ENCODE results near the gene TCL1B. TPM values are rescaled to one million over a fixed set of nuclear protein-coding genes. Genes with fewer than 3 reads are reported as not detected.

TCL1B gene, protein sequence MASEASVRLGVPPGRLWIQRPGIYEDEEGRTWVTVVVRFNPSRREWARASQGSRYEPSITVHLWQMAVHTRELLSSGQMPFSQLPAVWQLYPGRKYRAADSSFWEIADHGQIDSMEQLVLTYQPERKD
- not detected for polyA plus RNA-seq (2012; ENCODE audit: insufficient read depth, insufficient read length)

- DNase-seq (ENCODE audit: low read depth, low spot score): no peak
- no peak within 1 kb of the TSS for H3K4me3 ChIP-seq (ENCODE audit: low read length)
Observed at GRCh38 chr14:95685978-95686922, at the start of gene TCL1B. Gene TCL1B, plus strand, starts transcription at chr14:95686426. Its CDS starts 42 bp downstream, at chr14:95686468.

- no peak for DNase-seq (ENCODE audit: low read depth, low spot score)
- no peak overlapping the region for H3K4me3 ChIP-seq (ENCODE audit: low read length)
Observed at GRCh38 chr14:95644981-95645380, 41.2 kb upstream of the TCL1B start.

GRCh38 chr14:95645389-95645996 is 40.7 kb upstream of the TCL1B start:
- no peak overlapping the region for H3K4me3 ChIP-seq (ENCODE audit: low read length)
- no peak for DNase-seq (ENCODE audit: low read depth, low spot score)

- no peak for DNase-seq (ENCODE audit: low read depth, low spot score)
- H3K4me3 ChIP-seq (ENCODE audit: low read length): no peak overlapping the region
Observed at GRCh38 chr14:95647926-95648325, 38.3 kb upstream of the TCL1B start.

- H3K4me3 ChIP-seq (ENCODE audit: low read length): no peak overlapping the region
- DNase-seq (ENCODE audit: low read depth, low spot score): no peak
Observed at GRCh38 chr14:95649230-95649629, 37.0 kb upstream of the TCL1B start.

- no peak for DNase-seq (ENCODE audit: low read depth, low spot score)
- no peak overlapping the region for H3K4me3 ChIP-seq (ENCODE audit: low read length)
Observed at GRCh38 chr14:95651028-95651427, 35.2 kb upstream of the TCL1B start.

DNA sequence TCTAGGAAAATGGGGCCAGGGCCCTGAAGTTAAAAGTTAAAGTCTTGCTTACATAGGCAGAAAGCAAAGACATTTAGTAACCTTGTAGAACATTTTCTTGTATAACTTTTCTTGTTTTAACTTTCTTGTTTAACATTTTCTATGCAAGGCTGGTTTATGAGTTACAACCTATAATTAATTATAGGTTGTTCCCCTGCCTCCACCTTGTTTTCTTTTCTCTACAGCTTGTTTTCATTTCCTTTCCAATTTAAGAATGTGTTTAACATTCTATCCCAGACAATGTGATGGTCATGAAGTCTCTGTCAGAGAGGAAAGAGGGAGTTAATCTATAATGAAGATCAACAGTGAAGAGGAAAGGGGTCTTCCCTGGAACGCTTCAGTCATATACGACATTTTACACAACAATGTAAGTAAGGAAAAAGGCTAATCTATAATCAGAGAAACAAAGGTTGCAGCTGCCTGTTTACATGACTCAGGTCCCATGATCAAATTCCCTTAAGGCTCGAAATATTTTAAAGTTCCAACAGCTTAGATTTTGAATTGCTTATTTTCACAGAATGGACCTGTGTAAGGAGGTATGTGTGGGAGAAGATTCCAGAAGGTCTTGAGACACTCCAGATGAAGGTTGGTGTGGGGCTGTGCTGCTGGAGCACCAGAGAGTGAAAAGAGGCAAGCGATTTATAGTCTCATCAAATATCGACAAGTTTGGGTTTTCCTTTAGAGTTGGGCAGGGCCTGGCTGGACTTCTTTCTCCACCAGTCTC is 34.2 kb upstream of the TCL1B start:
- DNase-seq (ENCODE audit: low read depth, low spot score): no peak
- H3K4me3 ChIP-seq (ENCODE audit: low read length): no peak overlapping the region

DNA sequence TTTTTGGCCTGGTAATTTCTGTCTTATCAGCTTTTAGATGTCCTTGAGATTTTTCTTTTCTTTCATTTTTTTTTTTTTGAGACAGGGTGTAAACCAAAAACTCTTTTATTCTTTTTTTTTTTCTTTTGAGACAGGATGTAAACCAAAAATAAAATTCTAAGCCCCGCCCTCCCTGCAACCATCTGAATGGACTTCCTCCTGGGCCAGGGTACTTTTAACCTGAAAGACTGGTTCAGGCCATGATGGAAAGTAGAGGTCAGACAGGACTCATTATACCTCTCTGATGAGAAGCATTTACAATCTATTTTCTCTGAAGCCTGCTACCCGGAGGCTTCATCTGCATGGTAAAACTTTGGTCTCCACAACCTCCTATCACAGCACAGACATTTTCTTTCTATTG is 33.5 kb upstream of the TCL1B start:
- DNase-seq (ENCODE audit: low read depth, low spot score): no peak
- no peak overlapping the region for H3K4me3 ChIP-seq (ENCODE audit: low read length)

DNA sequence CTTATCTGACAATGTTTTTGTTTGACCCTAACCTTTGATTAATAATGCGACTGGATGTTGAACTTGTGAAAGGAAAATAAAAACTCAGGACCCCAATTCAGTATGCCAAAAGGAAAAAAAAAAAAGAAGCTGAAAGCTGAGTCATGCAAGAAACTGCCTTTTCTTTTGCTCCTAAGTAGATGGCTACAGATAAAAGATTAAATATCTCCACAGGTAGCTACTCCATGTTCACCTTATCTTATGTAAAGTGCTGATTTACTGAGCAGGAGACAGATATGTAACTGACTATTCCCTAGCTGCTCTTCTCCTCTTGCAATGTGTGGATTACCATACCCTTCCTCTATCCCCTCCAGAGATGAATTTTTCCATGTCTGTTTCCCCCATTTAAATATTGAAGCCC is 30.8 kb upstream of the TCL1B start:
- H3K4me3 ChIP-seq (ENCODE audit: low read length): no peak overlapping the region
- DNase-seq (ENCODE audit: low read depth, low spot score): no peak

GRCh38 chr14:95656634-95657033 is 29.6 kb upstream of the TCL1B start:
- DNase-seq (ENCODE audit: low read depth, low spot score): no peak
- no peak overlapping the region for H3K4me3 ChIP-seq (ENCODE audit: low read length)

- no peak for DNase-seq (ENCODE audit: low read depth, low spot score)
- H3K4me3 ChIP-seq (ENCODE audit: low read length): no peak overlapping the region
Observed at GRCh38 chr14:95657454-95657853, 28.8 kb upstream of the TCL1B start.

DNA sequence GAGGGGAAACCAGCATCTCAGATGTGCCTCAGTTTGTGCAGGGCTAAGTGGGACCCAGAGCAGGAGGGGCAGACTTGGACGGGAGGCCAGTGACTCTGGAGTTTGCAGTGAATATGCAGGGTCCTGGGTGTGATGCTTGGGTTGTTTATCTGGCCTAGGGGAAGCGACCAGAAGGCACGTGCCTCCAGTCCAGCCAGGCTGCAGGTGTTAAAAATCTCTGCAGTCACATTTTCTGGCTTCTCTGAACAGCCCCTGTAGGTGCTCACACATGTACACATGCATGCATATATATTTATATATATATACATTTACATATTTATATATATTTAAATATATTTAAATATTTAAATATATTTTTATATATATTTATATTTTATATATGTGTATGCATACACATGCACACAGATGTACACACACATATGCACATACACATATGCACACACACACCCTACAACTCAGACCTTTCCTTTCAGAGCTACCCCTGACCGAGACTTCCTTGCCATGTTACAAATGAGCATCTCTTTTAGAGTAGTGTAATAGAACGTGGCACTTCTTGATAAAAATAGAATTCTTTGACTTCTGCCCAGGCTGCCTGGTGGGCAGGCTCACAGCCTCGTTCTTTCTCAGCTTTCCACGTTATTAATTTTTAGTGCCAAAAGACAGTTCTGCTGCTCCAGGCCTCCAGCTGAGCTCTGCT is 26.8 kb upstream of the TCL1B start:
- no peak for DNase-seq (ENCODE audit: low read depth, low spot score)
- no peak overlapping the region for H3K4me3 ChIP-seq (ENCODE audit: low read length)

- no peak overlapping the region for H3K4me3 ChIP-seq (ENCODE audit: low read length)
- no peak for DNase-seq (ENCODE audit: low read depth, low spot score)
Observed at GRCh38 chr14:95659990-95660385, 26.2 kb upstream of the TCL1B start.

GRCh38 chr14:95660651-95661515 is 25.3 kb upstream of the TCL1B start:
- H3K4me3 ChIP-seq (ENCODE audit: low read length): no peak overlapping the region
- no peak for DNase-seq (ENCODE audit: low read depth, low spot score)

- no peak for DNase-seq (ENCODE audit: low read depth, low spot score)
- H3K4me3 ChIP-seq (ENCODE audit: low read length): no peak overlapping the region
Observed at GRCh38 chr14:95662376-95663186, 23.6 kb upstream of the TCL1B start.

GRCh38 chr14:95663226-95663797 is 22.9 kb upstream of the TCL1B start:
- no peak overlapping the region for H3K4me3 ChIP-seq (ENCODE audit: low read length)

DNA sequence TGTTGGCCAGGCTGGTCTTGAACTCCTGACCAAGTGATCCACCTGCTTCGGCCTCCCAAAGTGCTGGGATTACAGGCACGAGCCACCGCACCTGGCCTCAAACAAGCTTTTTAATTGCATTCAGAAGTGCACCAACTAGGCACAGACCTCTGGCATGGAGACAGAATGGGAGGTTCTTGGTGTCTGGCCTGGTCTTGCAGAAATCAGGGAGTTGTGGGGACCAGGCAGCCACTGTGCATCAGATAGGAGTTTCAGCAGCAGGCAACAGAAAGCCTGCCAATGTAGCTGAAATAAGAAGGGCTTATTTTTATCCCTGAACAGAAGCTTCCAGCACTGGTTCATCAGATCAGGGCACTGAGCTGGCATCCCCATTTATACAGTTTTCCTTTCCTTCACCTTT is 22.2 kb upstream of the TCL1B start:
- DNase-seq (ENCODE audit: low read depth, low spot score): no peak
- H3K4me3 ChIP-seq (ENCODE audit: low read length): no peak overlapping the region

More at GRCh38 chr14:95663226-95663797, 22.9 kb upstream of the TCL1B start:
- no peak for DNase-seq (ENCODE audit: low read depth, low spot score)

All from Jurkat, Clone E6-1 (cell line).